ENCODE measurements around the gene CSRP1. TPM values are rescaled to one million over a fixed set of nuclear protein-coding genes. Genes with fewer than 3 reads are reported as not detected.

Gene CSRP1
- total RNA-seq, 2 experiments from 2014 or later, result 78.7 to 80.9 TPM

DNA sequence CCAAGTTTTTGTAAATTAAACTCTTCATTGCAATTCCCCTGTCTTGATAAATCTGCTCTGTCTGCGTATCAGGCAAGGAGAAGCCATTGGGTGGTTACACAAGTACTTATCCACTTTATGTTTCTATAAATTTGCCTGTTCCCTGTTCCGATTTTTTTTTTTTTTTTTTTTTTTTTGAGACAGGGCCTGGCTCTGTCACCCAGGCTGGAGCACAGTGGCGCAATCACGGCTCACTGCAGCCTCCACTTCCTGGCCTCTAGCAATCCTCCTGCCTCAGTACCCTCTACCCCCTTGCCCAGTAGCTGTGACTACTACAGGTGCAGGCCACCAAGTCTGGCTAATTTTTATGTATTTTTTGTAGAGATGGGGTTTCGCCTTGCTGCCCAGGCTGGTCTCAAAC lies 11.1 kb upstream of the CSRP1 start:
- ATAC-seq (no peak), DNase-seq (no peak)
- peaks cover 9% of the 10 kb centered on the region for H3K4me1 Mint-ChIP-seq (ENCODE audit: low read depth)
- H3K36me3 Mint-ChIP-seq (ENCODE audit: low read depth), result peaks cover 10% of the 10 kb centered on the region
- H3K4me3 Mint-ChIP-seq, result no peak overlapping the region
- H3K27me3 Mint-ChIP-seq (ENCODE audit: low read depth), result no peaks in the 10 kb centered on the region
- no peaks in the 10 kb centered on the region for H3K9me3 Mint-ChIP-seq (ENCODE audit: insufficient read depth)
- ChIA-PET CTCF (interaction anchor here (0.9 to 11.2 kb wide), 2 partner anchors 16 to 37 kb away, joined by 3 to 373 read pairs; no protein-coding TSS in a partner anchor), POLR2A (no interaction called here)
- no peak overlapping the region for H3K27ac Mint-ChIP-seq

GRCh38 chr1:201517631-201518030 lies 10.7 kb upstream of the CSRP1 start:
- Mint-ChIP-seq H3K4me1 (ENCODE audit: low read depth) (peaks cover 9% of the 10 kb centered on the region), H3K27ac (no peak overlapping the region), H3K4me3 (no peak overlapping the region), H3K9me3 (ENCODE audit: insufficient read depth) (no peaks in the 10 kb centered on the region), H3K36me3 (ENCODE audit: low read depth) (peaks cover 10% of the 10 kb centered on the region), H3K27me3 (ENCODE audit: low read depth) (no peaks in the 10 kb centered on the region)
- ATAC-seq, result no peak
- DNase-seq, result no peak
- ChIA-PET POLR2A (no interaction called here), CTCF (interaction anchor here (0.9 to 11.2 kb wide), 2 partner anchors 15 to 37 kb away, joined by 3 to 373 read pairs; no protein-coding TSS in a partner anchor)

GRCh38 chr1:201516511-201517127 lies 9.7 kb upstream of the CSRP1 start:
- no peak overlapping the region for H3K4me3 Mint-ChIP-seq
- ChIA-PET POLR2A (interaction anchor here (2.1 kb wide), 1 partner anchor 10 kb away, joined by 9 read pairs; the partner anchor contains the start of gene CSRP1), CTCF (interaction anchor here (0.6 to 11.2 kb wide), 6 partner anchors 9 to 352 kb away, joined by 3 to 373 read pairs (median 8); no protein-coding TSS in a partner anchor)
- peaks cover 2% of the 10 kb centered on the region for H3K36me3 Mint-ChIP-seq (ENCODE audit: low read depth)
- no peaks in the 10 kb centered on the region for H3K27me3 Mint-ChIP-seq (ENCODE audit: low read depth)
- ATAC-seq (no peak), DNase-seq (no peak)
- H3K4me1 Mint-ChIP-seq (ENCODE audit: low read depth), result peaks cover 14% of the 10 kb centered on the region
- H3K9me3 Mint-ChIP-seq (ENCODE audit: insufficient read depth), result no peaks in the 10 kb centered on the region
- no peak overlapping the region for H3K27ac Mint-ChIP-seq

DNA sequence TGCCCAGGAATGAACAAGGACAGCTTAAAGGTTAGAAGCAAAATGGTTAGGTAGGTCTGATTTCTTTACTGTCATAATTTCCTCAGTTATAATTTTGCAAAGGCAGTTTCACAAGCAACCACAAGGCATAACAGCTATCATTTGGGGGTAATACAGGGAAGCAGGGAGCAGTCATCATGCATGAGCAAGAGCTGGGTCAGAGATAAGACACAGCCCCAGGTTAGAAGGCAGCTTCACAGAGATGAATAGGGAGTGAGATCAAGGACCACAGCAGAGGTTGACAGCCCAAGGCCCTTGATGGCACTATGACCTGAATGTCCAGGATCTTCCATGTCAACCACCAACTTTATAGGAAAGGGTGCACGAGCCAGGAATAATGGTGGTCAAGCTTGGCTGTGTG lies 9.0 kb upstream of the CSRP1 start:
- DNase-seq (no peak), ATAC-seq (no peak)
- H3K27ac Mint-ChIP-seq, result no peak overlapping the region
- no peak overlapping the region for H3K4me3 Mint-ChIP-seq
- H3K4me1 Mint-ChIP-seq (ENCODE audit: low read depth), result peaks cover 17% of the 10 kb centered on the region
- ChIA-PET POLR2A (interaction anchor here (2.1 kb wide), 1 partner anchor 9 kb away, joined by 9 read pairs; the partner anchor contains the start of gene CSRP1), CTCF (interaction anchor here (1.3 to 11.2 kb wide), 5 partner anchors 8 to 80 kb away, joined by 3 to 373 read pairs (median 8); no protein-coding TSS in a partner anchor)
- H3K36me3 Mint-ChIP-seq (ENCODE audit: low read depth), result peaks cover 2% of the 10 kb centered on the region
- no peaks in the 10 kb centered on the region for H3K27me3 Mint-ChIP-seq (ENCODE audit: low read depth)
- H3K9me3 Mint-ChIP-seq (ENCODE audit: insufficient read depth), result no peaks in the 10 kb centered on the region

DNA sequence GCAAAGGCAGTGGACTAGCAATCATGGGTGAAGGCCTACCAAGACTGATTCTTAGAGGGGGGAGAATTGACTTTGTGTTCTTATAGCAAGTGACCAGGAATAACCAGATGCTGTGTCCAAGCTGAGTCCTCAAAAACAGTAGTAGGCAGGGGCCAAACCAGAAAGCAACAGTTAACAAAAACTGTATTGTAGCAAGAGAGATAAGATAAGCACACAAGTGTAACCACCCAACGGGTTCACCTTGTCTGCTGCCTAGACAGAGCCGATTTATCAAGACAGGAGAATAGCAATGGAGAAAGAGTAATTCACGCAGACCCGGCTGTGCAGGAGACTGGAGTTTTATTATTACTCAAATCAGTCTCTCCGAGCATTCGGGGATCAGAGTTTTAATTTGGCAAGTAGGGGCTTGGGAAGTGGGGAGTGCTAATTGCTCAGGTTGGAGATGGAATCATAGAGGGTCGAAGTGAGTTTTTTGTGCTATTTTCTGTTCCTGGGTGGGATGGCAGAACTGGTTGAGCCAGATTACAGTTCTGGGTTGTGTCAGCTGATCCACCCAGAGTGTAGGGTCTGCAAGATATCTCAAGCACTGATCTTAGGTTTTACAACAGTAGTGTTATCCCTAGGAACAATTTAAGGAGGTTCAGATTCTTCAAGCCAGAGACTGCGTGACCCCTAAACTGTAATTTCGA lies 8.3 kb upstream of the CSRP1 start:
- Mint-ChIP-seq H3K4me3 (no peak overlapping the region), H3K36me3 (ENCODE audit: low read depth) (peaks cover under 1% of the 10 kb centered on the region), H3K27me3 (ENCODE audit: low read depth) (no peaks in the 10 kb centered on the region), H3K27ac (no peak overlapping the region), H3K9me3 (ENCODE audit: insufficient read depth) (no peaks in the 10 kb centered on the region), H3K4me1 (ENCODE audit: low read depth) (peaks cover 17% of the 10 kb centered on the region)
- DNase-seq (no peak), ATAC-seq (no peak)
- CTCF ChIA-PET, result interaction anchor here (0.8 to 11.2 kb wide), 7 partner anchors 7 to 79 kb away, joined by 3 to 373 read pairs (median 8); no protein-coding TSS in a partner anchor
- POLR2A ChIA-PET, result interaction anchor here (2.1 kb wide), 1 partner anchor 8 kb away, joined by 9 read pairs; the partner anchor contains the start of gene CSRP1

DNA sequence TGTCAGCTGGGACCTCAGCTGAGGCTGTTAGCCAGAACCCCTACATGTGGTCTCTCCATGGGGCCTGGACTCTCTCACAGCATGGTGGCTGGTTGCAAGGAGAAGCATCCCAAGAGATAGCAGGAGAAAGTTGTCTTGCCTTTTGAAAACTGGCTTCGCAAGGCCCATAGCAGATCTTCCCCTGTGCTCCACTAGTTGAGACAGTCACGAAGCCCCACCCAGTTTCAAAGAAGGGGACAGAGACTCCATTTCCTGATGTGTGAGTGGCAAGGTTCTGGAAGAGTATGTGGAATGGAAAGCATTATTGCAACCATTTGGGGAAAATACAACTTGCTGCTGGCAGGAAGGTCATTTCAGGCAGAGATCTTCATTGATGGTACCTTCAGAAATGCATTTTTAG lies 7.5 kb upstream of the CSRP1 start:
- Mint-ChIP-seq H3K4me1 (ENCODE audit: low read depth) (peaks cover 25% of the 10 kb centered on the region), H3K4me3 (no peak overlapping the region), H3K36me3 (ENCODE audit: low read depth) (no peaks in the 10 kb centered on the region), H3K27ac (no peak overlapping the region), H3K9me3 (ENCODE audit: insufficient read depth) (no peaks in the 10 kb centered on the region), H3K27me3 (ENCODE audit: low read depth) (no peaks in the 10 kb centered on the region)
- ChIA-PET CTCF (interaction anchor here (0.7 to 11.2 kb wide), 8 partner anchors 8 to 67 kb away, joined by 3 to 373 read pairs (median 40); no protein-coding TSS in a partner anchor), POLR2A (interaction anchor here (1.8 kb wide), 1 partner anchor 12 kb away, joined by 4 read pairs; no protein-coding TSS in a partner anchor)
- ATAC-seq, result no peak
- DNase-seq, result no peak

DNA sequence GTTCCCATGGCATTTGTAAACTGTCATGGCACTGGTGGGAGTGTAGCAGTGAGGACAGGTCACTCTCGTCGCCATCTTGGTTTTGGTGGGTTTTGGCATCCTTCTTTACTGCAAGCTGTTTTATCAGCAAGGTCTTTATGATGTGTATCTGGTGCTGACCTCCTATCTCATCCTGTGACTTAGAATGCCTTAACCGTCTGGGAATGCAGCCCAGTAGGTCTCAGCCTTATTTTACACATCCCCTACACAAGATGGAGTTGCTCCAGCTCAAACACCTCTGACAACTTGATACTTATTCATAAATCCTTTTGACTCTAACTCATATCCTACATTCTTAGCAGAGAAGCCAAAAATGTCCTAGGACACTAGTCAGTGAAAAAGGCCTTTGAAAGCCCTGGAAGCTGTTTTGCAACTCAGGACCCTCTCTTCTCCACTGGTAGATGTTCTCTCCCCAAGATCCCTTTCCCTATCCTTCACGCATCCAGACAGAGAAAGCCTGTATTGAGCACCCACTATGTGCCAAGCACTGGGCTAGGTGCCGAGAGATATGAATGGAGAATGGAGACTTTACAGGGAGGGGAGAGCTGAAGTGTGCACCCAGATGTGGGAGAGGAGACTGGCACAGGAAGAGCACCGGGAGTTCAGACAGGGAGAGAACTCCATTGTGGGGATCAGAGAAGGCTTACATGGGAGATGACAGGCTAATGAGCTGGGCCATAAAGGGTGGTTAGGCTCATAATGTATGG lies 6.7 kb upstream of the CSRP1 start:
- ChIA-PET CTCF (interaction anchor here (0.7 to 11.2 kb wide), 37 partner anchors 9 to 361 kb away, joined by 3 to 373 read pairs (median 5); partner anchors contain the start of genes NAV1 and PHLDA3), POLR2A (interaction anchor here (1.8 to 2.6 kb wide), 2 partner anchors 12 to 32 kb away, joined by 4 to 17 read pairs; no protein-coding TSS in a partner anchor)
- peaks cover 32% of the 10 kb centered on the region for H3K4me1 Mint-ChIP-seq (ENCODE audit: low read depth)
- H3K27ac Mint-ChIP-seq, result no peak overlapping the region
- no peak overlapping the region for H3K4me3 Mint-ChIP-seq
- H3K9me3 Mint-ChIP-seq (ENCODE audit: insufficient read depth), result no peaks in the 10 kb centered on the region
- H3K27me3 Mint-ChIP-seq (ENCODE audit: low read depth), result no peaks in the 10 kb centered on the region
- ATAC-seq (no peak), DNase-seq (no peak)
- H3K36me3 Mint-ChIP-seq (ENCODE audit: low read depth), result no peaks in the 10 kb centered on the region

GRCh38 chr1:201511941-201512539 lies 5.1 kb upstream of the CSRP1 start:
- no peak for DNase-seq
- POLR2A ChIA-PET, result interaction anchor here (1.1 to 2.6 kb wide), 2 partner anchors 30 to 64 kb away, joined by 4 to 17 read pairs; no protein-coding TSS in a partner anchor
- peaks cover 41% of the 10 kb centered on the region for H3K4me1 Mint-ChIP-seq (ENCODE audit: low read depth)
- H3K36me3 Mint-ChIP-seq (ENCODE audit: low read depth), result no peaks in the 10 kb centered on the region
- H3K27ac Mint-ChIP-seq, result no peak overlapping the region
- no peaks in the 10 kb centered on the region for H3K27me3 Mint-ChIP-seq (ENCODE audit: low read depth)
- ATAC-seq, result no peak
- CTCF ChIA-PET, result interaction anchor here (0.8 to 11.2 kb wide), 27 partner anchors 11 to 336 kb away, joined by 3 to 373 read pairs (median 5); partner anchors contain the start of gene NAV1
- no peak overlapping the region for H3K4me3 Mint-ChIP-seq
- H3K9me3 Mint-ChIP-seq (ENCODE audit: insufficient read depth), result no peaks in the 10 kb centered on the region

GRCh38 chr1:201511396-201511940 lies 4.5 kb upstream of the CSRP1 start:
- Mint-ChIP-seq H3K9me3 (ENCODE audit: insufficient read depth) (no peaks in the 10 kb centered on the region), H3K4me3 (no peak overlapping the region), H3K27me3 (ENCODE audit: low read depth) (no peaks in the 10 kb centered on the region), H3K27ac (no peak overlapping the region), H3K36me3 (ENCODE audit: low read depth) (no peaks in the 10 kb centered on the region), H3K4me1 (ENCODE audit: low read depth) (peaks cover 40% of the 10 kb centered on the region)
- ATAC-seq (no peak), DNase-seq (no peak)
- POLR2A ChIA-PET, result interaction anchor here (1.1 to 2.6 kb wide), 2 partner anchors 30 to 64 kb away, joined by 4 to 17 read pairs; no protein-coding TSS in a partner anchor
- CTCF ChIA-PET, result interaction anchor here (1.0 to 11.2 kb wide), 12 partner anchors 11 to 78 kb away, joined by 3 to 373 read pairs (median 22); no protein-coding TSS in a partner anchor

- Mint-ChIP-seq H3K36me3 (ENCODE audit: low read depth) (peaks cover 2% of the 10 kb centered on the region), H3K4me1 (ENCODE audit: low read depth) (peaks cover 45% of the 10 kb centered on the region), H3K9me3 (ENCODE audit: insufficient read depth) (no peaks in the 10 kb centered on the region), H3K4me3 (no peak overlapping the region), H3K27me3 (ENCODE audit: low read depth) (no peaks in the 10 kb centered on the region), H3K27ac (no peak overlapping the region)
- DNase-seq (no peak), ATAC-seq (no peak)
- ChIA-PET CTCF (interaction anchor here (1.0 to 11.2 kb wide), 7 partner anchors 12 to 77 kb away, joined by 3 to 373 read pairs (median 53); no protein-coding TSS in a partner anchor), POLR2A (no interaction called here)
These were observed 3.8 kb upstream of the CSRP1 start for GRCh38 chr1:201510734-201511133.

Data from activated CD8-positive, alpha-beta T cell treated with anti-CD3 and anti-CD28 coated beads, Interleukin-2, amount 10 ng/mL, durations not matched to agents 7 days and 5 days (primary cell).